ENCODE data around the gene TOMM40L.
A peak's percentile ranks its signal among the peaks of the same experiment; 100 is the strongest.
"Not testable (repeated sequence)": the region's sequence is repeated elsewhere in the genome, so short reads cannot be mapped to it uniquely, and the experiment has no call there.

The TOMM40L gene

GRCh38 chr1:161222175-161223019 is 3.5 kb upstream of the TOMM40L start:
- no peak for DNase-seq

DNA sequence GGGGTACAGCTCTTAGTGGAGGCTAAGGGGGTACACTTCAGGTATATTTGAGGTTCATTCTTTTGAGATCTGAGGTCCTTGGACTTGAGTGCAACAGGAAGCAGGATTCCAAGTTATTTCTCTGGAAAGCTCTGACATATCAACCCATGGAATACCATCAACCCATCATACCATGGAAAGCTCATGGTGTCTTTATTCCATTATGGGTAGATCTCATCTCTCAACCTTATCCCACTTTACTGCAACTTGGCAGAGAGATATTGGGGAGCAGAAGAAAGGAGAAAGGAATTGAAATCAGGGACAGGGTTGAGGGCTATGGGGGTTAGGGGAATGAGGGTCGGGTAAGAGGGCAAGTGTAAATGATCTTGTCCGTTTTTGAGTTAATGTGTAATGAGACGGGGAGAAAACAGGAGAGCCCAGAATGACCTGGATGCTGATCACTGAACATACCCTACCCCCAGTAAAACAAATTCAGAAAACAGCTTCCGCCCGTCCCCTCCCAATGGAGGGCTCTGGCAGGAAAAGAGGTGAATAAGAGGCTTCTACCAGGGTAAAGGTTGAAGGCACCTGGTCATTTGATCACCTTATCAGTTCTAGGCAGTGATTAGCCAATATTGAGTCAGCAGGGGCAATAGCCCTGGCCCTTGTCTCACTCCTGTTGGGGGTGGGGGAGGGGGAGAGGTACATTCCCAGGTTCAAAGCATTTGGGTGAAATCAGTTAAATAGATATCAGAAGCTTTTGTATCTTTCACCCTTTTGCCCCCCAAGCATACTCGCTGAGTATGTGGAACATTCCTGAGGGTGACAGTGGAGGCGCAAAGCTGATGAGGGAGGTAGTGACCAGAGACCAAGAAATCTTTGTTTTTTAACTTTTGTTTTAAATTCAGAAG is 1.8 kb upstream of the TOMM40L start:
- DNase-seq: no peak

GRCh38 chr1:161224695-161225087 is 1.2 kb upstream of the TOMM40L start:
- not testable (repeated sequence) for DNase-seq

DNA sequence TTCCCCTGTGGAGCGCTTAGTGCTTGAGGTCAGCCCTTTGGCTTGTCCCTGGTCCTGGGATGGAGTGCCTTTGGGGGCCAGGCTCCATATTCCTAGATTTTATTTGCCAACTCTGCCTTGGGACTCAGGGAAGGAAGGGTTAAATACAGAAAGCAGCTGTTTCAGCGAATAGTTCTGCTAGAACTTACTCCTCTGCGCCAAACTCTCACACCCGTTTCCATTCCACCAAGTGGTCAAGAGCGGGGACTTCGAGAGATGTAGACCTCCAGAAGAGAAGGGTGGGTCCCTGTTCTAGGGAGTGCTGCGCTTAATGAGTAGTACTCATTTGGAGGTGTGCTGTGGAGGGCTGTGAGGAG is 704 bp upstream of the TOMM40L start:
- DNase-seq: no peak

GRCh38 chr1:161226320-161226711 is 456 bp downstream of the TOMM40L start:
- DNase-seq: no peak

DNA sequence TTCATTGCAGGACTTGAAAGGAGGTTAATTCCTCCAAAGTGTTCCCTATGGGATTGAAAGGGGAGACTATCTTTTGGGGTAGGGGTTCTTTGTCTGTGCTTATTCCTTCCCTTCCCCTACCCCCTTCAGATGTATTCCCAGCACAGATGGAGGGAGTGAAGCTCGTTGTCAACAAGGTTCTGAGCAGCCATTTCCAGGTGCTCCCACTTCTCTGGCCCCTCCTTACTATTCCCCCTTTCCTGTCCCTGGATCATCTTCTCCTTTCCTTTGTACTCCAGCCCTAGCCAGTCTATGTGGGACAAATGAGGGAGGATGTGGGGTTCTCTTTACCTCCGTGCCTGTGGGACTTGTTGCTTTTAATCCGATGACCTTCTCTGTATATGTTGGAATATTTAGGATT is 899 bp downstream of the TOMM40L start:
- no peak for DNase-seq

GRCh38 chr1:161227196-161227871 is 1.5 kb downstream of the TOMM40L start:
- peak; percentile 58 for DNase-seq

DNA sequence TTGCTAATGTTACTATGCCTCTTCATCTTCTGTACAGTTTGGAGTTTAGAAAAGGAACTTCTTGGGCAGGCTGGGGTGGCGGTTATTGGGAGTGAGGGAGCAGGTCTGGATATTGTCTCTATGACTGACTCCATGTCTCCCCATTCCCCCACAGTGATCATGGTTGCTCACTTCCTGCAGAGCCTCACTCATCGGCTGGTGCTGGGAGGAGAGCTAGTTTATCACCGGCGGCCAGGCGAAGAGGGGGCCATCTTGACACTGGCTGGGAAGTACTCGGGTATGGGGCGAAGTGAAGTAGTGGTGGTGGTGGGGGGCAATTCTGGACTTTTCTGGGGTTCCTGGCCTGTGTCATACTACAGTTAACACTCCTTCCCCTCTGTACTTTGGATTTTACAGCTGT is 2.2 kb downstream of the TOMM40L start:
- no peak for DNase-seq

GRCh38 chr1:161229896-161230295 is 4.0 kb downstream of the TOMM40L start:
- no peak for DNase-seq

GRCh38 chr1:161230762-161231161 is 4.9 kb downstream of the TOMM40L start:
- no peak for DNase-seq

GRCh38 chr1:161233102-161233501 is 7.2 kb downstream of the TOMM40L start:
- DNase-seq: no peak

DNA sequence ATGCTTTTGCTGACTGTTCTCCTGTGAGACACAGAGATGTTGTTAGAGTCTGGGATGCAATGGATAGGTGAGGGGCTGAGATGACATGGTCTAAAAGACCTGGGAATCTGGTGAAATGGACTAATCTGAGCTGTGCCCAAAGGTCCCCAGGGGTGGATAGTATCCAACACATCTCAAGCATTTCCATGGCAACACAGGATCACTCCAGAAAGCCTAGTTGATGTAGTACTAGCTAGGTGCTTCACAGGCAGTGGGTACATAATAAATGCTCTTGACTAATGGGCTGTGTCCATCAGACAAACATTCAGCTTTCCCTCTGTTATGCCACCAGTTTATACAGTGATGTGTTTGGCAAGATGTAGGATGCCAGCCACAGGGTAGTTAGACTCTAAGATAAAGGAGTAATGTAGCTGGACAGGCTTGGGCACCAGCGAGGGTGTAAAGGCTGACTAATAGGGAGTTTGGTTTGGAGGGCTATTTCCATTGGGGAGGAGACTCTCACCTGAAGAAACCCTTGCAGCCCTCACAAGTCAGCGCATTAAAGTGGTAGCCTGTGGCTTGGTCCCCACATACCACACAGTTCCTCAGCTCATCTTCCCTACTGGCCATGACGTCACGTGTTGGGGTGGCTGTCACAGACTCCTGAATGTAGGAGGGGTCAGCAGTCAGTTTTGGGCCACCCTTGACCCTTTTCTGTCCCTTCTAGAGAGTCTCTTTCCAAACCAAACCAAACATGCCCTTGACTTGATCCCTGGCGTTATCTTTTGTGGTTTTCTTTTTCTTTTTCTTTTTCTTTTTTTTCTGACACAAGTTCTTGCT is 10.3 kb downstream of the TOMM40L start:
- DNase-seq: no peak

DNA sequence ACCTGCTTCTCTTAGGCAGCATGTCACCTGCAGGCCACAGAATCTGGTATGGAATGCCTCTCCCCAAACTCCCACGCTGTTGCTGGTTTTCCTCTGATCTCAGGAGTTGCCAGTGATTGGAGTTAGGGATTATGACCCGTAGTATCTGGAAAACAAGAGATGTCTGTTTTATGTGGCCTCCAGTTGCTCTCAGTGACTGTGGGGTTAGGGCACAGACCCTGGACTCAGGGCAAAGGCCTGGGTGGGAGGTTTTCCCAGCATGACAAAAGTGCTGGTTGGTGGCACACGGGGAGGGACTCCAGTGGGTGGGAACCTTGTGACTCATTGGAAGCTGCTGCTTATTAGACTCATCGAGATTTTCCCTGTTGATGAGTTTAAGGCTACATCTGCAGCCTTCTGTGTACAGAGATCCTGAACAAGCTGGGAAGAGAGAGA is 12.2 kb downstream of the TOMM40L start, which contains the start of gene NR1I3:
Gene NR1I3 (minus strand): TSS at position 165 of the 435 bp plus-strand sequence. CDS start 1,638 bp downstream, outside the sequence.
- no peak for DNase-seq

GRCh38 chr1:161241682-161242081 is 15.8 kb downstream of the TOMM40L start:
- no peak for DNase-seq

DNA sequence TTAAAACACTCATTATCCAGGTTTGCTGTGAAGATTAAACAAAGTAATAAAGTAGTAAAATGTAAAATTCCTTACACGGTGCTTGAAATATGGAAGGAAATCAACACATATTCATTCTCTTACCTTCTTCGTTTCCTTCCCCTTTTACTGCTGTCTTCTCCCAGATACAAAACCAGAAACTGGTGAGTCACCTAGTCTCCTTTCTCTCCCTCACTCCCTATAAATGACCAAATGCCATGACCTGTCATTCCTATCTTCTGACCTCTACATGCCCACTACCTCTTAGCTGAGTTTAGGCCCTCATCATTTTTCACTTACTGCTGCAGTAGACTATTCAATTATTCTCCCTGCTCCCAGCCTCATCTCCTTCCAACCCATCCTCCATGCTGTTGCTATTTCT is 16.5 kb downstream of the TOMM40L start:
- no peak for DNase-seq

DNA sequence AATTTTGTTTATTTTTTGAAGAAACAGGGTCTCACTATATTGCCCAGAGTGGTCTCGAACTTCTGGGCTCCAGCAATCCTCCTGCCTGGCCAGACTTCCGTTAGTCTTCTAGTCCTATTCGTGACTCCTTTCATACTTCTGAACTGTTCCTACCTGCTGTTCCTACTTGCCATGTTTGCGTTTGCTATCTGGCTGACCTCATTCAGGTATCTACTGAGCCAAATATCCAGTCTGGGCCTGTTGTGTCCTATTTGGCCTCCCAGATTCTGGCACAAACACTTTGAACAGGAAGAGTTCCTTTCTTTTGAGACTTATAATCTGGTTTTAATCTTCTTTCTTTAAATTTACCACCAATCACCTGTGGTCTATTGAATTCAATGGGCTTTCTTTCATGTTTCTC is 19.0 kb downstream of the TOMM40L start:
- no peak for DNase-seq

DNA sequence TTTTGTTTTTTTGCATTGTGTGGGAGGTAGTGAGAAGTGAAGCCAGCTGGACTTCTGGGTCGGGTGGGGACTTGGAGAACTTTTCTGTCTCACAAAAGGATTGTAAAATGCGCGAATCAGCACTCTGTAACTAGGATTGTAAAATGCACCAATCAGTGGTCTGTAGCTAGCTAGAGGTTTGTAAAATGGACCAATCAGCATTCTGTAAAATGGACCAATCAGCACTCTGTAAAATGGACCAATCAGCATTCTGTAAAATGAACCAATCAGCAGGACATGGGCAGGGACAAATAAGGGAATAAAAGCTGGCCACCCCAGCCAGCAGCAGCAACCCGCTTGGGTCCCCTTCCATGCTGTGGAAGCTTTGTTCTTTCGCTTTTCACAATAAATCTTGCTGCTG is 24.2 kb downstream of the TOMM40L start:
- not testable (repeated sequence) for DNase-seq

DNA sequence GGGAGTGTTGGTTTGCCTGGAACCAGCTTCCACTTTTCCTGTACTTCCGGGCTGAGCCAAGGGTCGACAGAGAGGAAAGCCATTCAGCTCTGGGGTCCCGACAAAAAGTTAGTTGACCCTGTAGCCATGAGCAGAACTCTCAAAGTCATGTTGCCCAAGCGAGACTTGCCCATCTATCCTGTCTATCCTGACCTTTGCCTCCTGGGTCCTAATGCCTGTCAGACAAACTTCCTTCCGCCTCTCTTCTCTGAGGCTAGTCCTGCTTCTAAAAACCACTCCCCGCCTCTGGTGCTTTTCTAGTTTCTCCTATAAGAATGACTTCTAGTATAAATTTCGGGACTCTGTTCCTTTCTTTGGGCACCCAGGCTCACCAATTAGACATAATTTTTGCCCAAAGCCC is 25.0 kb downstream of the TOMM40L start:
- no peak for DNase-seq

DNA sequence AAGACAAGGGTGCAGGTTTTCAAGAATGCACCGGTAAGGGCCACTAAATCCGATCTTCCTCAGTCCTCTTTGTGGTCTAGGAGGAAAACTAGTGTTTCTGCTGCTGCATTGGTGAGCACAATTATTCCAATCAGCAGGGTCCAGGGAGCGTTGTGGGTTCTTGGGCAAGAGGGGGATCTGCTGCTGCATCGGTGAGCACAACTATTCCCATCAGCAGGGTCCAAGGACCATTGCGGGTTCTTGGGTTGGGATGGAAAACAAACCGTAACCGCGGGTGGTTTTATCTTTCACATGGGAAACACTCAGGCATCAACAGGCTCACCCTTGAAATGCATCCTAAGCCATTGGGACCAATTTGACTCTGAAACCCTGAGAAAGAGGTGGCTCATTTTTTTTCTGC is 25.7 kb downstream of the TOMM40L start:
- DNase-seq: no peak

DNA sequence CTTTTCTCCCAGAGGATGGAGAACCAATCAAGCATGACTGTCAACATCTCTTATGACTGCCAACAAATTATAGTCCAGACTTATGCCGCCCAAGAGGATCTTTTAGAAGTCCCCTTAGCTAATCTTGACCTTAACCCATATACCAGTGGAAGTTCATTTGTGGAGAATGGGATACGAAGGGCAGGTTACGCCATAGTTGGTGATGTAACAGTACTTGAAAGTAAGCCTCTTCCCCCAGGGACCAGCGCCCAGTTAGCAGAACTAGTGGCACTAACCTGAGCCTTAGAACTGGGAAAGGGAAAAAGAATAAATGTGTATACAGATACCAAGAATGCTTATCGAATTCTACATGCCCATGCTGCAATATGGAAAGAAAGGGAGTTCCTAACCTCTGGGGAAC is 29.4 kb downstream of the TOMM40L start:
- DNase-seq: not testable (repeated sequence)

- DNase-seq: not testable (repeated sequence)
Measured at GRCh38 chr1:161255955-161256520, 30.2 kb downstream of the TOMM40L start.

DNA sequence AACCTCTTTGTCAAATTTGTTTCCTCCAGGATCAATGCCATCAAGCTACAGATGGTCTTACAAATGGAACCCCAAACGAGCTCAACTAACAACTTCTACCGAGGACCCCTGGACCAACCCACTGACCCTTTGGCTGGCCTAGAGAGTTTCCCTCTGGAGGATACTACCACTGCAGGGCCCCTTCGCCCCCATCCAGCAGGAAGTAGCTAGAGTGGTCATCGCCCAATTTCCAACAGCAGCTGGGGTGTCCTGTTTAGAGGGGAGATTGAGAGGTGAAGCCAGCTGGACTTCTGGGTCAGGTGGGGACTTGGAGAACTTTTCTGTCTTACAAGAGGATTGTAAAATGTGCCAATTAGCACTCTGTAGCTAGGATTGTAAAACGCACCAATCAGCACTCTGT is 31.2 kb downstream of the TOMM40L start:
- not testable (repeated sequence) for DNase-seq
